Measurements from ENCODE around the gene IL36A.

- TF ChIP-seq EZH2phosphoT487 (IDR thresholded peaks at IDR 0.05; ENCODE audit: borderline replicate concordance, low read length) (no peak), CTCF (conservative IDR thresholded peaks at IDR 0.05; ENCODE audit: low read depth, low read length) (no peak)
These were observed 22.9 kb downstream of the IL36A start for GRCh38 chr2:113028112-113028511.

Measured in PC-3 (cell line).